Natural killer cell (primary cell): Measurements from ENCODE around the gene TRAF3IP1. TPM values are rescaled to one million over a fixed set of nuclear protein-coding genes. Genes with fewer than 3 reads are reported as not detected.

Source experiments
- ATAC-seq, 3 donors: fragments of 150-1000 bp in 2 of 3; fragments of 200-7000 bp in 1 of 3; cut with Tn5 transposase; 1 replicate in 1 of 3; 2 replicates in 2 of 3; pipeline ENCODE4 v1.10.0; 2021; ENCODE audit warnings: mild to moderate bottlenecking in 2 of 3, moderate library complexity in 2 of 3
- DNase-seq, 2 donors: peaks; one replicate each; pipeline versions ENCODE4 v3.0.0 to v3.0.0-alpha.2; 2013 to 2021; ENCODE audit warnings: mixed read lengths in 1 of 2
- H3K27ac ChIP-seq: one replicate; pipeline ENCODE4 v1.5.1; 2013; ENCODE audit warnings: mild to moderate bottlenecking, low read length
- H3K27me3 ChIP-seq: one replicate; pipeline ENCODE4 v1.6.1; 2013; ENCODE audit warnings: low read length; ENCODE audit not compliant: control insufficient read depth, insufficient read depth
- H3K36me3 ChIP-seq: one replicate; pipeline ENCODE4 v1.6.1; 2013; ENCODE audit warnings: low read length; ENCODE audit not compliant: control insufficient read depth, insufficient read depth
- H3K4me1 ChIP-seq: one replicate; pipeline ENCODE4 v1.6.1; 2013; ENCODE audit warnings: low read length; ENCODE audit not compliant: control insufficient read depth, insufficient read depth
- H3K4me3 ChIP-seq: one replicate; pipeline ENCODE4 v1.5.1; 2013; ENCODE audit warnings: low read length
- H3K9me3 ChIP-seq: one replicate; pipeline ENCODE4 v1.6.1; 2013; ENCODE audit warnings: low read length; ENCODE audit not compliant: control insufficient read depth, insufficient read depth
- H3K27ac Mint-ChIP-seq, 2 donors: one replicate each; pipeline ENCODE4 v1.8.0; 2022; ENCODE audit warnings: mild to moderate bottlenecking in 2 of 2, mixed read lengths in 2 of 2, moderate library complexity in 1 of 2
- H3K27me3 Mint-ChIP-seq, 2 donors: one replicate each; pipeline ENCODE4 v1.8.0; 2022; ENCODE audit warnings: low read depth in 2 of 2, mixed read lengths in 2 of 2
- H3K36me3 Mint-ChIP-seq: one replicate; pipeline ENCODE4 v1.8.0; 2022; ENCODE audit warnings: mixed read lengths
- H3K4me1 Mint-ChIP-seq, 2 donors: one replicate each; pipeline ENCODE4 v1.8.0; 2022; ENCODE audit warnings: mixed read lengths in 2 of 2
- H3K4me3 Mint-ChIP-seq: one replicate; pipeline ENCODE4 v1.8.0; 2022; ENCODE audit warnings: mild to moderate bottlenecking, moderate library complexity, mixed read lengths
- H3K9me3 Mint-ChIP-seq, 2 donors: one replicate each; pipeline ENCODE4 v1.8.0; 2022; ENCODE audit warnings: mixed read lengths in 2 of 2
- CTCF ChIP-seq: fragments of 200-600 bp; IDR thresholded peaks from one replicate; pipeline ENCODE4 v1.8.0; 2022; ENCODE audit warnings: antibody characterized with exemption
- WGBS: methylation state at CpG from one replicate; pipeline ENCODE4 v1.1.7; 2013; ENCODE audit warnings: missing lambda C conversion rate; ENCODE audit not compliant: insufficient coverage; 5-methylcytosine and 5-hydroxymethylcytosine counted together
- intact Hi-C: fragments of 100-400 bp; cut with micrococcal nuclease; formaldehyde crosslinking; loops from one replicate; pipeline ENCODE4 v1.14.2; 2022
- total RNA-seq, 4 donors: library from RNA; stranded (reverse); fragments of 120-200 nt in 1 of 4; gene quantifications; one replicate each; pipeline versions ENCODE4 v1.2.3 to v1.2.4, GENCODE V29; 2013 to 2022

TRAF3IP1 gene
- total RNA-seq, 3 donors from 2014 or later (not counting 1 experiment from before 2014, with no cell fraction given), result 9.7 to 11.9 (median 11.3) TPM

GRCh38 chr2:238422940-238423339 lies 102.6 kb downstream of the TRAF3IP1 start:
- H3K4me3 ChIP-seq, result no peak overlapping the region
- 93% methylated on average over 7 of the region's 7 CpGs for WGBS
- no peak for ATAC-seq
- no peak overlapping the region for H3K4me3 Mint-ChIP-seq
- no peaks in the 10 kb centered on the region for H3K36me3 ChIP-seq
- no peaks in the 10 kb centered on the region for H3K36me3 Mint-ChIP-seq
- no peak overlapping the region for H3K27ac ChIP-seq
- intact Hi-C loops, result no loop called here
- peaks cover 13 to 23% of the 10 kb centered on the region in 2 donors for H3K4me1 Mint-ChIP-seq
- H3K27me3 ChIP-seq, result no peaks in the 10 kb centered on the region
- H3K4me1 ChIP-seq, result peaks cover 17% of the 10 kb centered on the region
- H3K9me3 Mint-ChIP-seq, result no peaks in the 10 kb centered on the region
- no peaks in the 10 kb centered on the region for H3K27me3 Mint-ChIP-seq
- H3K27ac Mint-ChIP-seq, result no peak overlapping the region
- TF ChIP-seq CTCF, result no peak
- DNase-seq, result no peak
- H3K9me3 ChIP-seq, result no peaks in the 10 kb centered on the region

- Histone ChIP-seq H3K27me3 (no peaks in the 10 kb centered on the region), H3K36me3 (no peaks in the 10 kb centered on the region), H3K4me3 (no peak overlapping the region), H3K9me3 (no peaks in the 10 kb centered on the region), H3K4me1 (peaks cover 25% of the 10 kb centered on the region), H3K27ac (no peak overlapping the region)
- WGBS, result 94% methylated on average over 9 of the region's 9 CpGs
- no peak overlapping the region for H3K4me3 Mint-ChIP-seq
- H3K27ac Mint-ChIP-seq, result peak overlapping the region in 1 of 2 donors; percentile 39
- H3K27me3 Mint-ChIP-seq, result no peaks in the 10 kb centered on the region
- no peaks in the 10 kb centered on the region for H3K36me3 Mint-ChIP-seq
- intact Hi-C loops, result no loop called here
- no peak for TF ChIP-seq CTCF
- peaks cover 21 to 26% of the 10 kb centered on the region in 2 donors for H3K4me1 Mint-ChIP-seq
- ATAC-seq (no peak), DNase-seq (no peak)
- H3K9me3 Mint-ChIP-seq, result no peaks in the 10 kb centered on the region
Observed at GRCh38 chr2:238423561-238424312, 103.4 kb downstream of the TRAF3IP1 start.

GRCh38 chr2:238424313-238424700 lies 104.0 kb downstream of the TRAF3IP1 start:
- peaks cover 22 to 32% of the 10 kb centered on the region in 2 donors for H3K4me1 Mint-ChIP-seq
- no peaks in the 10 kb centered on the region for H3K36me3 Mint-ChIP-seq
- H3K27me3 Mint-ChIP-seq, result no peaks in the 10 kb centered on the region
- no peaks in the 10 kb centered on the region for H3K9me3 Mint-ChIP-seq
- Histone ChIP-seq H3K9me3 (no peaks in the 10 kb centered on the region), H3K27me3 (no peaks in the 10 kb centered on the region), H3K27ac (no peak overlapping the region), H3K4me1 (peaks cover 28% of the 10 kb centered on the region), H3K4me3 (no peak overlapping the region), H3K36me3 (no peaks in the 10 kb centered on the region)
- H3K4me3 Mint-ChIP-seq, result no peak overlapping the region
- no peak for ATAC-seq
- peak overlapping the region in 1 of 2 donors; percentile 39 for H3K27ac Mint-ChIP-seq
- no peak for DNase-seq
- intact Hi-C loops, result no loop called here
- TF ChIP-seq CTCF, result no peak
- 96% methylated on average over 3 of the region's 3 CpGs for WGBS
